Ammon's horn (tissue), 1 donor: ENCODE data around the gene FAM9A.

Experiments
- DNase-seq: peaks from one replicate; pipeline ENCODE4 v3.0.0-alpha.2; 2016; ENCODE audit warnings: low spot score

Gene FAM9A

DNA sequence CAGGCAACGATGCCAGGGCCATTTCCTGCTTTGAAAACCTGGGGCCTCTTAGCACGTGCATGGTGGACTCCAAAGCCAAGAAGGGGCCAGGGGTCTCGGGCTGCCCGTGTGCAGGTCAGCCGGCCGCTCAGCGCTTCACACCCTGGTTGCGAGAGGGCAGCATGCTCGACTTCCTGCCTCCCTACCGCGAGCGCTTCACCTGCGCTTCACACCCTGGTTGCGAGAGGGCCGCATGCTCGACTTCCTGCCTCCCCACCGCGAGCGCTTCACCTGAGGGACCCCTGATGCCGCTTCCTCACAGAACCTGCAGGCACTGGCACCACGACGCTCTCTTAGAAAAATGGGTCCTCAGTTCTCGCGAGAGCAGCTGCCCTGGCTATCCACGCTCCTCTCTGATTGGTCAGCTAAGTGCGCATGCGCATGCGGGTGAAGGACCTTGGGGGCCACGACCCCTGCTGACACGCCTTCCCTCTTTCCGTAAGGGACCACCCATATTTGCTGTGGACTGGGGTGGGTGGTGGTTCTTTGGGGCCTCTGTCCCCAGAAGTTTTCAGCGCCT lies at the start of gene FAM9A:
FAM9A (minus strand) TSS at position 343 of the 559 bp plus-strand sequence. CDS start 1,212 bp downstream, outside the sequence.
- no peak for DNase-seq

DNA sequence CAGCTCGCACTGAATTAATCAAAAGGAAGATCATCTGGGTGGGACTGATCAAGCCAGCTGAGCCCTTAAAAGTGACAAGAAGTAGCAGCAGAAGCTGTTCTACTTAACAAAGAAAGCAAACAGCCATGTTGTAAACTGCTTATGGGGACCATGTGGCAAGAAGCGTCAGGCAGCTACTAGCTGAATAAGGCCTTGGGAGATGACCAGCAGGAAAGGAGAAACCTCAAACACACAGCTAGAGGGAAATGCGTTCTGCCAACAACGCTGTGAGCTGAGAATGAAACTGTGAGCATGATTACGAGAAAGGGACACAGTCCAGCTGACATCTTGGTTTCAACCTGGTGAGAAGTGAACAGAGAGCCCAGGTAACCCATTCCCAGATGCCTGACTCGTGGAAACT lies 49.3 kb upstream of the FAM9A start:
- no peak for DNase-seq

DNA sequence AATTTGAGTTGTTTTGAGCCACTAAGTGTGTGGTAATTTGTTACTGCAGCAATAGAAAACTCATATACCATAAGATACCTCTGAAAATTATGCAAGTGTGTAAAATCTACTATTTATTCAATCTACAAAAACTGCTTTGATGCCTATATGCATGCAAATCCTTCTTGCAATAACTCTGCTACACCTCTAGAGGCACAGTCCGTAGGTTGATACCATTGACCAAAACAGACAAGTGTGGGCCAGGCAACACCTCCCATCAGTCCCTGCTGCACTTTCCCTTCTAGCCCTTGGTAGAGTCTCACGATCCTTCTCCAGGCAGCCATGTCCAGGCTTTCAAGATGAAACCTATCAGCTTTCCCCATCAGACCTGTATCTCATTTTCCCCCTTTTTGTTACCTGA lies 48.8 kb upstream of the FAM9A start:
- no peak for DNase-seq

DNA sequence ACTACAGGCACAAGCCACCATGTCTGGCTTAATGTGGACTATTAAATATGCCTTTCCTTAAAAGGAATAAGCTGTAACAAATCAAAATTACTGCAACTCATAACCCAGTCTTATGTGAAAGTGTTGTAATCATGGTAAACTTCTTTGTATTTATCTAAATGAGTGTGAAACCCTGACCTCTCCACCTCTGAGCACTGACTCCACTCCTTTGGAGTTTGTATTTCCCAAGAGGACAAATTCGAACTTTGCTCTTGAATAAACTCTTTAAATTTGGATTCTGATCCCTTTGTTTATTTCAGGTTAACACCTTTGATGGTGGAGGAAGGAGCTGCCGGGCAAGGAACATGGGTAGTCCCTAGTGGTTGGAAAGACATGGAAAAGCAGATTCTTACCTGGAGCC lies 48.3 kb upstream of the FAM9A start:
- no peak for DNase-seq

DNA sequence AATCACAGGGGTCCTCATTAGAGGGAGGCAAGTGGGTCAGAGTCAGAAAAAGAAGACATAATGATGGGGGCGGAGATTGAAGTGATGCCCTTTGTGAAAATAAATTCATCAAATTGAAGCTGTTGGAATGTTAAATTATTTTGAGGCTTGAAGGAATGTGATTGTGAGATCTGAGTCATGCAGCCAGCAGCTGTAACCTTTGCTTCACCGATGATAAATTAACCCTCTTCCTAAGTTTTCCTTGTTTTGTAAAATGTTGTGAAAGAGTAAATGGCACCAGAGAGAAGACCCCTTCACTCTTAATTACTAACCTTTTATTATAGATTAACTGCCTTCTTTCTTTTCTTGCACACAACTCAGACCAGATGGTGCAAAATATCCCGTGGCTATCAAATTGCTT lies 47.7 kb upstream of the FAM9A start:
- no peak for DNase-seq

DNA sequence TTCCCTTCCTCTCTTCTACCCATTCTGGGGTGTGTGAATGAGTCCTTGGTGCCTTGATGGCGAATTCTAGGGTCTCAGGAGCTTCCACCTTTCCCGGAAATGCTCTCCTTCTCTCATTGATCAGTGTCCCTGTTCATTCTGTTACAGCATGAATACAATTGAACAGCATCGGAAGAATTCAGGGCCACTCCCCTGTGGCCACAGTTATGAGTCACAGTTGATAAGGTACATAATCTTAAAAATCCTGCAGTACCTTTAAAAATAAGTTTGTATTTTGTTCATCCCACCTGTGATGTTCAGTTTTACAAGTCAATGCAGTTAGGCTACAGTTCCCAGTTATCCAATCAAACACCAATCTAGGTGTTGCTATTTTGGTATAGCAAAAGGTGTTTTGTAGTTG lies 47.3 kb upstream of the FAM9A start:
- no peak for DNase-seq

DNA sequence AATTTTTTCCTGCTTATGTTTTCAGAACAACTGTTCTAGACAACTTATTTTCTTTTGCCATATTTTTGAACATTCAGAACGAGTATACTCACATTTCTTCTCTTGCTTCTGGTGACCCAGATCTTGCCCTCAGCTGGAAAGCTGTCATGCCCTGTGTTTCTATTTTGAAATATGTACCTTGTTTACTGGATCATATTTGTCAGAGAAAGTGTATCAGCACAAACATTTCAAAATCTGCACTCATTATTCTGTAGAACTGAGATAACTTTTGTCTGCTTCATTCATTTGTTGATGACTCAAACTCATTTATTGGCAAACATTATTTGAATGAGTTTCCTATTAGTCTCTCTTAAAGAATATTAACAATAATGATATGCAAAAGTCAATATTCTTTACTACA lies 46.2 kb upstream of the FAM9A start:
- no peak for DNase-seq

DNA sequence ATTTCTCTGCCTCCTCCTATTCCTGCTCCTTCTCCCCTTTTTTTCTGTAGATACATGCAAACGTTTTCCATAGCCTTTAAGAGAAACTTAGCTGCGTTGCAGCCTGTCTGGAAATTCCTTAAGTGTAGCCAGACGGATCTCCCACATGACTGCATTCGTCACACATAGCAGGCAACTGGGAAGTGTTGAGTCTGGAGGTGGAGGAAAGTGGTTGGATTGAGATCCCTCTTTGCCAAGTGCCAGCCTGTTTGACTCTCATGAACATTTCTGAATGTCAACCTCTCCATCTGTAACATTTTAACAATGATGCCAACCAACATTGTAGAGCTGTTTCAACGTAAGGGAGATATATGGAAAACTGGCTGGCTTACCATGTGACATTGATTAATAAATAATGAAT lies 45.1 kb upstream of the FAM9A start:
- DNase-seq: peak; percentile 1

DNA sequence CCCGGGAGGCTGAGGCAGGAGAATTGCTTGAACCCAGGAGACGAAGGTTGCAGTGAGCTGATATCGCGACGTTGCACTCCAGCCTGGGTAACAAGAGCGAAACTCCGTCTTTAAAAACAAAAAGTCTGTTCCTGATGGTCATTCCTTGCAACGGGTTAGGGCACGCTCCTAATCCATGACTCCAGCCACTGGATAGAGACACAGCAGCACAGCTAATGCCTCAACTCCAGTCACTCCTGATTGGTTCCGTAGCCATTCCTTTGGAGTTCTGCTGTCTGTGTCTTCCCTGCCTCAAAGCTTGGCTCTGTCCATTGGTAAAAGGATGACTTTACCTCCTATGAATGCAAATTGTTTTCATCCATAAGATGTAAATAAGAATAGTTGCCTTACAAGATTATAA lies 44.3 kb upstream of the FAM9A start:
- DNase-seq: no peak

DNA sequence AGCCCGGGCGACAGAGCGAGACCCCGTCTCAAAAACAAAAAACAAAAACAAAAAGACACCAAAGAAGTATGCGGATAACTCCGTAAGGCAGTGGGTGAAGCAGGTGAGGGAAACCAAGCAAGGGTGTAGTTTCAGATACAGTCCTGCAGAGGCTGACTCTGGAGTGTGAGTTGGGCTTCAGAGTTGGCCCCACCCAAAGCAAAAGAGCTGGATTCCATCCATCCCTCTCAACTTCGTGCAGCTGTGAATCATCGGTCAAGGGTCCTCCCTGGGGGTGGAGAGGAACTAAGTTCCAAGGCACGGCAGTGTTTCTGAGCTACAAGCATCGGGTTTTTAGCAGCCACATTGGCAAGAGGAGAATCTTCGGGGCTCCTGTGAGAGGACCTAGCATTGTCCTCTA lies 43.9 kb upstream of the FAM9A start:
- DNase-seq: no peak

DNA sequence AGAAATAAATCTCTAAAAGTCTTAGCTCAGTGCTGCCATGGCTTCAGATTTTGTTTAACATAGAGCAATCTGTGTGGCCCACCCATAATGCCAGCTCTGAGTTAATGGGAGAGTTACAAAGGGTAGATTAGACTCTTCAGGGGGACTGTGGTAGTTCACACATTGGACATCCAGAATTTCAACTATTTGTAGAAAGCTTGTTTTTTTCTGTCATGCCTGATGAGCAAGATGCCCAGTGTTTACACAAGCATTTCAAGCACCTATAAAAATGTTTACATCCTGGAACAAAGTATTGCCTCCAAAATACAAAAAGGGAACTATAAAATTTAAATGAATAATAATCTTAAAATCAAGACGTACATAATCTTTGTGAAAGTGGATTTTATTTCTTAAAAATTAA lies 43.0 kb upstream of the FAM9A start:
- no peak for DNase-seq

DNA sequence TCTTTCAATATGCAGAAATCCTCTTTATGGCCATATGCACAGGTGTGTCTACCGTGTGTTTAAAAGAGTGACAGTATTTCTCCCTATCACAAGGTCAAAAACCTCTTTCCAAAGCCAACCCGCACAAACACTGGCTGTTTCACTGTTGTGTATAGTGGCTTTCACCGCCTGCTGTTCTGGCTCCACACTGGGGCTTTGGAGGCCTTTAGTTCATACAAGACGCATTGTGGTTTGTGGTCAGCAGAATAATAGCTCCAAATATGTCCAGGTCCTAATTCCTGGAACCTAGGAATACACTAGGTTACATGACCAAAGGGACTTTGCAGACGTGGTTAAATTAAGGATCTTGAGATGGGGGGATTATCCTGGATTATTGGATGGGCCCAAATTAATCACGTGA lies 40.7 kb upstream of the FAM9A start:
- DNase-seq: no peak

DNA sequence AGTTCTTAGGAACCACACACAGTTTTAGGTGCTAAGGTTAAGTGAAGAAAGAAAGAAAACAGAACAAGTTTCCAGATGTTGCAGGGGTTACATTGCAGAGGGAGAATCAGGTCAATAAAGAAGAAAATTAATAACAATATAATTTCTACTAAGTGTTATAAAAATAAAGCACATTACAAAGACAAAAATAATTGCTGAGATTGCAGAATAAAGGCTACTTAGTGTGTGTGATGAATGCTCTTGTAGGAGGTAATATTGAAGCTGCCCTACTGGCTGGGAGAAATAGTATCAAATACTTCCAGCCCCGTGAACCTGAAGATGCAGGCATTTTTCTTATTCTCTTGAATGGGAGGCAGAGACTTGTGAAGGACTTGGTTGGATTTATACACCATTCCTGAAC lies 33.2 kb upstream of the FAM9A start:
- DNase-seq: no peak

DNA sequence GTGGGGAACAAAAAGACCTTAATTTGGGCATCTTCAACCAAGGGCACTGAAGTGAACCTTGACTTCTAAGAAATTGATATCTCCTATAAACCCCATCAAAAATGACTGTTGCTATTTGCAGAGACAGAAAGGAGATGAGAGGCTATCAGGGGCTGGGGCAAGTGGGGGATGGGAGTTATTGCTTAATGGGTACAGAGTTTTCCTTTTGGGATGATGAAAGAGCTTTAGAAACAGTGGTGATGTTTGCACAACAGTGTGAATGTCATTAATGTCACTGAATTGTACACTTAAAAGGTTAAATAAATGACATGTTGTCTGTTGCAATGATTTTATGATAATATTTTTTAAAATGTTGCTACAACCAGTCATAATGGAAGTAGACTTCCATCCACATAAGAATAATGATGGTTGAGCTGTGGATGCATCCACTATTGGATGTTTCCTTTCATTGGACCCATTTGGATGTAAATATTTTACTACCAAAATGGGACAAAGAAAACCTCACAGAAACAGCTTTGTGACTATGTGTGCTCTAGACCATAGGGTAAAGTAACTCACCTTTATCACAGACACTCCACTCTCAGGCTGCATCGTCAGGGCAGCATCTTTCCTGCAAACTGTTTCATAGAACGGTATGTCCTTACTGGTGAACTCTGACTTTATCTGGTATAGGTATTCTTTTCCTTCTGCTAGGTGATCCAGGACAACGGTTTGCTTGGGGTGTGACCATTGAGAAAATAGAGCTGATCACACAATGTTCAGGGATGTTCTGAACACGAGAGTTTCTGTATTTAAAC lies 31.6 kb upstream of the FAM9A start:
- DNase-seq: no peak

DNA sequence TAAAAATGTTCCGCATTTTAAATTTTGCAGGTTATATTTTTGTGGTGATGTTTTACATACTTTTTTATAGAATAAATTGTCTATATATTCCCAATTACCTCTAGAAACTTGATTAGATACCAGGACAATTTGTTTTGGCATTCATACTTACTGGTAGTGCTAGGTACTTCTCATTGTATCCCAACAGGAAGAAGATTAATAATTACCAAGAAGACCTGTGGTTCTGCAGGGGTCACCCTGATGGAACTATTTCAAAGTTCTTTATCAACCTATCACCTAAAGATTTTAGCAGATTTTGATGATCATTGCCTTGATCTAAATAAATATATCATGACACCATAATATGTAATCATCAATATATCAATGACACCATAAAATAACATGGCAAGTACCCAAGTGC lies 22.5 kb upstream of the FAM9A start:
- no peak for DNase-seq

DNA sequence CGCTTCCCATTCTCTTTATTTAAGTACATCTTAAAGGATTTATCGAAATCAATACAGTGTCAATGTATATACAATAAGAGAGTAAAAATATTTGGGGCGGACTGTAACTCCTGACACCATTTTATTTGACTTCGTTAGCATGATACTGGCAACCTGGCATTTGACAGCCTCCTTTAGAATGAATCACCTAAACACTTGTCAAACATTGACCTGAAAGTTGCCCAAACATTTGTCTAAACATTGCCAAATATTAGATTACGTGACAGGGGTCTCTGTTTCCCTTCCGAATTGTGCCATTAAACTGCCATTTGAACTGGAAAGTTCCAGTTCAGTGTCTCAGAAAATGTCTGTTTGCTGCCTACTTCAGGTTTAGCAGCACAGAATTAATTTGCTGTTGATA lies 20.8 kb upstream of the FAM9A start:
- DNase-seq: no peak

DNA sequence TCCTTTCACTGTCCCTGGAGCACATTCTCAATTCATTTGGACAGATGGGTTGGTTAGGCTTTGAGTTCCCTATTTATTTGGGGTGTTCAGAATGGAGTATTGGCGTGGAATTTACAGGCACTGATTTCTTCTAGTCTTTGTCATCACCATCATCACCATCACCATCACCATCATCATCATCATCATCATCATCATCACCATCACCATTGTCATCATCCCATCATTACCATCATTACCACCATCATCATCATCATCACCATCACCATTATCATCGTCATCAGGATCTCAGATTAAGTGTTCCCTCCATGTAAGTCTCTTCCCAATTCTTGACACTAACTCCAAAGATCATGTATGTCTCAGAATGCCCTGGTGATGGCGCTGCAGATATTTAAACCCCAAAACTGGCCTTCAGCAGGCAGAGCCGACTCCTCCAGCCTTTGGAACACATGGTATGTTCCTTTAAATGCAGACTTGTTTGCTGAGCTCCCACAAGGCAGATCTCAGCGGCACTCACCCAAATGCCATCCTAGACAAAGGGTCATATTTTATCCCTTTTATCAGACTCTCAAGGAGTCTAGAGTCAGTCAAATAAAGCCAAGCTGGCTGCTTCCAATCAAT lies 19.8 kb upstream of the FAM9A start:
- DNase-seq: peak; percentile 3

DNA sequence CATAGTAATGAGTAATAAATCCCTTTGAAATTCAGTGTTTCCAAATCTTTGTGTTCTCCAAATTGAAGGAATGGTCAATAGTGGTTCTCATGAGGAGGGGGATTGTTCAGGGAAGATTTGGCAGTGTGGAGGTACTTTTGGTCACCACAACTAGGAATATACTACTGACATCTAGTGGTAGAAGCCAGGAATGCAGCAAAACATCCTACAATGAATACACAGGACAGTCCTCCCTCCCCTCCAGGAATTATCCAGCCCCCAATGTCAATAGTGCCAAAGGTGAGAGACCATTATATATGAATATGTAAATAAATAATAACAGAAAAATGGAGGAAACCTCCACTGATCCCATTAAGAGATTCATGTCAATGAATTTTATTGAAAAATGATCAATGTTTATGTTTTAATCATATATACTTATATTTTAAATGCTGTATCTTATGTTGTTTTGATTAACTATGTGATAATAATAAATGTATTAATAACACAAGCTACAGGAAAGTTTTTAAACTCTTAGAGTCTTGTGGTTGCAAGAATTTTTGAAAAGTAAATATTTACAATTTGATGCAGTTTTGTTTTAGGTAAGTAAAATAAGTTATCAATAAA lies 14.4 kb upstream of the FAM9A start:
- DNase-seq: peak; percentile 47

DNA sequence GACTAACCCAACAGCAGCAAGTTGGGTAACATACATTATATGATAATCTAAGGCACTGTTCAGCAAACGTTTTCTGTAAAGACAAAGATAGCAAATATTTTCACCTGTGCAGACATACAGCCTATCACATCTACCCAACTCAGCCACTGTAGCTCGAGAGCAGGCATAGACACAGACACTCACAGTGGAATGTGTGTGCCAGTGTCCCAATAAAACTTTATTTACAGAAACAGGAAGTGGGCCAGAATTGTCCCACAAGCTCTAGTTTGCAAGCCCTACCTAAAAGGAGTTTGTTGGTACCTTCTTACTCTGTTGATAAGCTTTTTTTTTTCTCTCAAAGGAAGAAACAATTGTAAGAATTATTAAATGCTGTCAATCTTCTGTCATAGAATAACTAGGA lies 11.9 kb upstream of the FAM9A start:
- DNase-seq: no peak

DNA sequence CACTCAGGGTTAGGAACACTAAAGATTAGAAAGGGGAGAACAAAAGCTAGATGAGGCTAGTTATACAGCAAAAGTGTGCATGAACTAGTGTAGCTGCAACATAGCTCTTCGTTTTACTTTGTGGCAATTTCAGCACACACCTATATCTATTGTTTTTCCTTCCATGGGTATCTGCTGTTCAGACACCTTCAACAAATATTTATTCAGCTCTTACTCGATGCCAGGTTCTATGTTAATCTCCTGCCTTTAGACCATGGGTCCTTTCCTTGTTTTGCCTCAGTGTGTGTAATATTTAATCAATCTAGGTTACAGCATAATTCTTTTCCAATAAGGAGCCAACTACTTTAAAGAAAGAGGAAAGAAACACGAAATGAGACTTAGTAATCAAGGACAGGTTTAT lies 10.4 kb upstream of the FAM9A start:
- DNase-seq: no peak

DNA sequence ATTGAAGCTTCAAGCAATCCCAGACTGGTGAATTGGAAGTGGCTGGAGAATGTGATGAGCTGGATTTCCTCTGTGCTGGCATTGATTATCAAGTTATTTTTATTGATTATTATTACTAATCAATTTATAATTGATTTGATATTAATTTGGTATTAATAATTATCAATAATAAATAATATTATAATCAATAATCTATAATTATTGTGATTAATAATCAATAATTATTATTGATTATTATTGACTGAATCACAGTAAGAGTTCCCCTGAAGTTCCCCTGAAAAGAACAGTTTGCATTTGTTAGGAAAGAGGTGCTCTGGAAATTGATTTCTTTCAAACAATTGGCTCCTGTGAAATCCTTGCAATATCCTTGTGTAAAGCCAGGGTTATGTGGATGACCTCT lies 7.5 kb upstream of the FAM9A start:
- no peak for DNase-seq

DNA sequence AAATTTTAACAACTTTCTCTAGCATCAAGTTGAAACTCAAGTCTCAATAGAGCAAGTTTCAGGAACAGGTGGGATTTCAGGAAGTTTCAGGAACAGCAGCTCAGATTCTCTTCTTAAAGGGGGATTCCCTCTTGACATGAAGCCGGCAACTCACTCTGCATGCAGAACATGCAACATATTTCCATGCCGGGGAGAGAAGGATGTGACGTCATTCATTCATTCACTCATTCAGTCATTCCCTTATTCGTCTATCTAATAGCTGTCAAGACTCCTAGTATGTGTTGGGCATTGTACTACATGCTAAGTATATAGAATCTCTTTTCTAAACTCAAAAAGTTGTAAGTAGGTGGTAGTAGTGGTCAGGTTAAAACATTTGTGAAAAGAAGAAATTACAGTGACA lies 4.8 kb upstream of the FAM9A start:
- DNase-seq: no peak

DNA sequence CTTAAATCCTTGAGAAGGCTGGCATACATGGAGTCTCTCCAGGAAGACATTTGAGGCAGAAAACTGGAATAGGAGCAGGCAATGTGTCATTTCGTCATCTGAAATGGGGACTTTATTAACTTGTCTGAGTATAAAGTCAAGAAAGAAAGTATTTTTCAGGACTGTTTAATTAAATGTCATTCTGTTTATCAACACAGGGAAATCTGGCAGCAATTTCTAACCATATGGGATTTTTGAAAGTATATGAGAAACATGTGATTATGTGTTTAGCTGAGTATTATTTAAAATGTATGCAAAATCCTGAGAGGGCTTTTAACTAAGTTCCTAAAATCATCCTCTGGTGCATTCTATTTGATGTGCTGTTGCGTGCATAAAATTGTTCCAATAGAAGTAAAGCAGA lies 3.9 kb upstream of the FAM9A start:
- no peak for DNase-seq
